A549 (cell line): ENCODE data around the gene NOS3.

Experiments used
- CTCF ChIP-seq: fragments of >200 bp; sonication (Bioruptor Twin); formaldehyde crosslinking; IDR thresholded peaks from 3 replicates; pipeline ENCODE4 v1.5.1; 2016
- E2F6 ChIP-seq: IDR thresholded peaks from 2 replicates; pipeline ENCODE4 v1.6.1; 2012; ENCODE audit warnings: low read depth, borderline replicate concordance
- EP300 ChIP-seq, 2 experiments: fragments of >200 bp; sonication (Bioruptor Twin); formaldehyde crosslinking; IDR thresholded peaks; 2 replicates in 1 of 2; 3 replicates in 1 of 2; pipeline ENCODE4 v1.6.1; 2016 to 2017
- ESRRA ChIP-seq: fragments of 150-350 bp; IDR thresholded peaks from 2 replicates; pipeline ENCODE4 v1.6.1; 2014; ENCODE audit warnings: mild to moderate bottlenecking, low read length, borderline replicate concordance
- MYC ChIP-seq: IDR thresholded peaks from 2 replicates; pipeline ENCODE4 v1.6.1; 2012; ENCODE audit warnings: mild to moderate bottlenecking, inconsistent platforms, low read length, improper control_type of control experiment, borderline replicate concordance
- PBX3 ChIP-seq: IDR thresholded peaks from 2 replicates; pipeline ENCODE4 v1.6.1; 2012
- REST ChIP-seq: fragments of 200-600 bp; sonication (generic); IDR thresholded peaks from 2 replicates; pipeline ENCODE4 v1.6.1; 2016; ENCODE audit warnings: antibody characterized with exemption, mild to moderate bottlenecking, moderate library complexity
- TF ChIP-seq, protein P1 (sequence below): fragments of 450-650 bp; IDR thresholded peaks from 2 replicates; pipeline ENCODE4 v1.6.1; 2014; ENCODE audit warnings: antibody characterized with exemption

DNA sequence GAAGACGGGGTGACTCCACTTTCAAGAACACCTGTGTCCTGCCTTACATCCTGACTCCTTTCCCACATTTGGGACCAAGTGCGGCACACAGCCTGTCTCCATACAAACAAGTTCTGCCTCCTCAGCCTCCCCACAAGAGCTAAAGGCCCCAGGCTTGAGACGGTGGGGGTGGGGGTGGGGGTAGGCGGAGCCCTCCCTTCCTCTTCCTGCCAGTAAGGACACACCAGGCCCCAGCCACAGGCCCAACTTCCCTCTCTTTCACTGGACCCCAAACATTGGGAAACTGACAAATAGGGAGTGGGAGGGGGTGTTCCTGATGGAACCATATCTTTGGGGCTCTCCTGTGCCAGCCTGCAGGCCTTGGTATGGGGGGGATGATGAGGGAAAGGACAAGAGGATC, 62.3 kb downstream of the NOS3 start:
- TF ChIP-seq ESRRA (no peak), REST (no peak), EP300 (IDR thresholded peaks at IDR 0.05) (no peak), CTCF (no peak), MYC (no peak), PBX3 (no peak), E2F6 (no peak)
- TF ChIP-seq, protein P1, sequence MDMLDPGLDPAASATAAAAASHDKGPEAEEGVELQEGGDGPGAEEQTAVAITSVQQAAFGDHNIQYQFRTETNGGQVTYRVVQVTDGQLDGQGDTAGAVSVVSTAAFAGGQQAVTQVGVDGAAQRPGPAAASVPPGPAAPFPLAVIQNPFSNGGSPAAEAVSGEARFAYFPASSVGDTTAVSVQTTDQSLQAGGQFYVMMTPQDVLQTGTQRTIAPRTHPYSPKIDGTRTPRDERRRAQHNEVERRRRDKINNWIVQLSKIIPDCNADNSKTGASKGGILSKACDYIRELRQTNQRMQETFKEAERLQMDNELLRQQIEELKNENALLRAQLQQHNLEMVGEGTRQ, result no peak
